Muscle of back (tissue), 11 donors: ENCODE results near the gene LAPTM5. TPM values are rescaled to one million over a fixed set of nuclear protein-coding genes. Genes with fewer than 3 reads are reported as not detected.

Experiments used
- DNase-seq, 3 donors: peaks; one replicate each; pipeline versions ENCODE4 v3.0.0 to v3.0.0-alpha.2; 2013
- polyA plus RNA-seq, 10 donors: library from polyadenylated mRNA; unstranded; fragments of 120-200 nt; gene quantifications; one replicate each; pipeline ENCODE4 v1.2.1, GENCODE V29; 2013; ENCODE audit not compliant: insufficient read length in 10 of 10

Gene LAPTM5
- polyA plus RNA-seq, 10 donors, result 15.8 to 44.1 (median 21.2) TPM

DNA sequence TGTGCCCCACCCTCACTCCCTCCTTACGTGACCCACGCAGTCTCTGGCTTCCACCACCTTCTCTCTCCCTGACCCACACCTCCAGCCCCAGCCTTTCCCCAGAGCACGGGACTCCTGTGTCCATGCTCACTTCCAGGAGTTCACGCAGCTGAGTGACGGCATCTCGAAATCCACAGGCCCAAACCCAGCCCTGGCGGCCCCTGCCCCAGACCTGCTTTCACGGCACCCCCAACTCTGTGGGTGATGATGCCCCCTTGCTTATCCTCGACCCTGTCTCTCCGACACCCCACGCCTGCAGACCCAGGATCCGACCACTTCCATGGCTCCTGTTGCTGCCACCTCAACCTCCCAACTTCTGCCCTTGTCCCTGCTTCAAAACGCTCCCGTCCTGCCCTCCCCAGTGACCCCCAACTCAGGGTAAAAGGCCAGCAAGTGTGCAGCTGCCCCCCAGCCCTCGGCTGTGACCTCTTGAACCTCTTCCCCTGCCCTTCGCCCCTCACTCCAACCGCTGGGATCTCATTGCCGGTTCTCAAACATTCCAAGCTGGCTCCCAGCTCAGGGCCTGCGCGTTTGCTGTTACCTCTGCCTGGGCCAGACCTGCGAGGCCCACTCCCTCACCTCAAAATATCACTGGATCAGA, 30.4 kb upstream of the LAPTM5 start:
- DNase-seq, result no peak

DNA sequence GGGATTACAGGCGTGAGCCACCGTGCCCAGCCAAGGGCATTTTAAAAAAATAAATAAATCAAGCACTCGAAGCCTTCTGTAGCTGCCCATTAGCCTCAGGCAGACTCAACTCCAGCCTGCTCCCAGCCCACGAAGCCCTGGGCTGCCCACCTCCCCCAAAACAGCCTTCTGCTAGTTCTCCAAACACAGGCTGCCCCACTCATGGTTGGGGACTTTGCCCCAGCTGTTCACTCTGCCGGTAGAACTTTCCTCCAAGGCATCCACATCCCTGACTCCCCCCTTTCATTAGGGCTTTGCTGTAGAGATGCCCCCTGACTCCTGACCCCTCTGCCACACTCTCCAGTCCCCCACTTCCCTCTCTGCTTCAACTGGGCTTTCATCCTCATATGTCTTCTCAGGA, 29.7 kb upstream of the LAPTM5 start:
- DNase-seq, result no peak

DNA sequence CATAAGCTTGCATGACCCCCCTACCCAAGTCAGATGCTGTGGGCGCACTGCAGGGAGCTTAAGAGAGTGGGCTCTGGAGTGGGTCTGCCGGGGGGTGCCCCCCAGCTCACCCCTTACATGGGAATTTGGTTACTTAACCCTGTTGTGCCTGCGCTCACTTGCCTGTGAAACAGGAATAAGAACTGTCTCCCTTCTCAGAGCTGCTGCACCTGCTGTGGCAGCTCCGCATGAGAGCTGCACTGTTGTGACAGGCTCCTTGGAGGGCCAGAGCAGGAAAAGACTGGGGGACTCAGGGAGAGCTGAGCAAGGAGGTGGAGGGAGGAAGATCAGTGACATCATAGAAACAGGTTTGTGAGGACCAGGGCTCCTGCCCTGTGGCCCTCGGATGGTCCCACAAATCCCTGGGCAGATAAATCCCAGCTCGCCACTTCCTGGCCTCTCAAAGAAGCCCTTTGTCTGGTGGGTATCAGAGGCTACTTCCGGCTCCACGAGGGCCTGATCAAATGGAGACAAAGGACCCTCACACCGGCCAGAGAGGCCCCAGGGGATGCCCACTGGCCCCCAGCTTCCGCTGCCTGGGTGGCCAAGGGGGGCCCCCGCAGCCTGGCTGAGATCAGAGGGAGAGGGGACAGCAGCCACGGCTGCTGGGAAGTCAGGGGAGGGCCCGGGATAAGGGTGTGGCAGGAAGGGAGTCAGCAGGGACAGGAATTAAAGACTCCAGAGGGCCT, 28.9 kb upstream of the LAPTM5 start:
- DNase-seq, result no peak

DNA sequence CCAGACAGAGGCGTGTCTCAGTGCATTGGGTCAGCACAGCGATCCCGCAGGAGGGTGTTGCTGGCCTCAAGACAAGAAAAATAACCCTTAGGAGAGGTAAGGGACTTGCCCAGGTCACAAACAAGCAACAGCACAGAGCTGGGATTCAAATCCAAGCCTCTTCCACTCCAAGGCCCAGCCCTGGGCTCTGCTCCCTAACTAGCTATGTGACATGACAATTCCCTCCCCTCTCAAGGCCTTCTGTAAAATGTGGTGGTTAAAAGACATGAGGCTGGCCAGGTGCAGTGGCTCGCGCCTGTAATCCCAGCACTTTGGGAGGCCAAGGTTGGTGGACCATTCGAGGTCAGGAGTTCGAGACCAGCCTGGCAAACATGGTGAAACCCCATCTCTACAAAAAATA, 28.1 kb upstream of the LAPTM5 start:
- no peak for DNase-seq

DNA sequence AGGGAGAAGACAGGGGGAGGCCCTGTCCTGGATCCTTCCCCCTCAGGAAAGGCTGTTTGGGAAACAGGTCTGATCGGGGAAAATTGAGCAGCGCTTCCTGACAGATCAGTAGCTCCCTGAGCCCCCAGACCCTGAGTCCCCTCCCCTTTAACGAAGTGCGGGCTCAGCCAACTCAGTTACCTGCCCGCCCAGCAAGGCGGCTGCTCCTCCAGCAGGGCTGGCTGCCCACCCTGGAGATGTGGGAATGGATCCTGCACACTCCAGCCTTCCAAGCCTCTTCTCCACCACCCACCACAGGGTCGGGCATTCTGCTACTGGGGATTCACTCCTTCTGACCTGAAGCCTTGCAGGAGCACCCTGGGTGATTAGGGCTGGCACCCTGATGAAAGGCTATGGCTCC, 27.6 kb upstream of the LAPTM5 start:
- no peak for DNase-seq

DNA sequence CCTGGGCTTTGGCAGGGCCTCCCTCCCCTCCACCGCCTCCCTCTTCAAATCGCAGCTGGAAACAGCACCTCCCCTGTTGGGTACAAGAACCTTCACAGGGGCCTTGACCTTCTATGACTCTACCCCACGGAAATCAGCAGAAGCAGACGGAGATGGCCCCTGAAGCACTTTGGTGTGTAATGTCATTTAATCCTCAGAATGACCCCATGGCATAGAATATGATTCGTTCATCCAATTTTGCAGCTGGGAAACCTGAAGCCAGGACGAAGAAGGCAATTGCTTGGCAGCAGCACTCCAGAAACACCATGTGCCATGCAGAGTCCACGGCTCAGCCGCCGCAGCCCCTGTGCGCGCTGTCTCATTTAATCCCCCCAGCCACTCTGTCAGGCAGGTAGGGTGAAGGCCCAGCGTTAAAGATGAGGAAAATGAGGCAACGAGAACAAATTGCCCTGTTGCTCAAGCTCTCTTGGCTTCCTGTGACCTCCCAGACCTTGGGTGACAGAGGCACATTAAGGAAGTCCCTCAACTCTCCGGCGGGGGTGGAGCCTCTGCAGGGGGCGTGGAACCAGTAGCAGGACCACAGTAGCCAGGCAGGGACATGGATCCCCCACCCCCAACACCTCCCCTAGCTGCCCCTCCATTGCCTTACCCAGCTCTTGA, 25.8 kb upstream of the LAPTM5 start:
- no peak for DNase-seq

DNA sequence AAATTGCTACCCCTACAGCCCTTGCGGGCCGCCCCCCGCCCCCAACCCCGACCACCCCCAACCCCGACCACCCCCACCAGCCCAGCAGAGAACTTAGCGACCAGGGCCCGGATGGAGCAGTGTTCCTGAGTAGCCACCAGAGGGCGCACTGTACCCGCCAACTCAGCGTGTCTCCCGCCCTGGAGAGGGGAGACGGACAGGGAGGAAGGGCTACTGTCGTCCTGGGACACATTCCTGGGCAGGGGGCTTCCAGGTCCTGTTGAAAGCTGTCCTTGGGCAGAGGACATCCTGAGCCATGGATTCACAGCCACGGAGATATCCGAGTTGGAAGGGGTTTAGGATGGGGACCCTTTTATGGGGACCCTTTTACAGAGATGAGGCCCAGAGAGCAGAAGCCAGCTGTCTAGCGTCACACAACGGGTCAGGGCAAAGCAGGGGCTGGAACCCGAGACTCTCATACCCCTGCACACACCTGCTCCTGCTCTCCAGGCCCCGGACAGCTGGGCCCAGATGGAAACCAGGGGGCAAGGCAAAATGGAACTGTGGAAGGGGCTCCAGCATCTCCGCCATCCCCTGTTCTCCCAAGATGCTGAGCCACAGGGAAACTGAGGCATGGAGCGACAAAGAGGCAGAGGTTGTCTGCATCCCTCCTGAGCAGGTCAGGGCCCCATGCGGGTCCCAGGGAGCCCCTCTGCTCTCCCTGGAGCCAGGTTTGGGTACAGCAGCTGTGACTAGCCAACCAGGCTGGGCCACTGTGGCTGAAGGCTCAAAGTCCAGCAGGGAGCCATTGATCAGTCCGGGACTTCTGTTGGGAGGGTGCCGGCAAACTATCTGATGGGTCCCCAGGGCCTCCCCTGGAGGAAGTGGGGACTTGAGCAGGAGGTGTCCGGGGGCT, 25.0 kb upstream of the LAPTM5 start:
- peak in 2 of 3 donors; percentile 76 to 84 for DNase-seq

DNA sequence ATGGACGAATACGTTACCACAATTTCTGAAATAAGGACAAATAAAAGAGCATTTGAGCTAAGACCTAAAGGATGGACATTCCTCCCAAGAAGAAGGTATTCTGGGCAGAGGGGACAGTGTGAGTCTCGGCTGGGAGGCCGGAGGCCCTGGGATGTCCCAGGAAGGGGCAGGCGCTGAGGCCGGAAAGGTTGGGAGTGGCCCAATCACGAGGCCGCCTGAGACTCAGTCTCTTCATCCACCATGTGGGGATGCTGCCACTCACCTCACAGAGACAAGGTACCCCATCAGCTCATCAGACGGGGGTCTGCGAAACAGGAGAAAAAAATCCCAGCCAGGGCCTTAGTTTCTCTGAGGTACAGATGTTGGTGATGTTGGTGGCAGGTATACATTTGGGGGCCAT, 24.3 kb upstream of the LAPTM5 start:
- DNase-seq, result no peak

DNA sequence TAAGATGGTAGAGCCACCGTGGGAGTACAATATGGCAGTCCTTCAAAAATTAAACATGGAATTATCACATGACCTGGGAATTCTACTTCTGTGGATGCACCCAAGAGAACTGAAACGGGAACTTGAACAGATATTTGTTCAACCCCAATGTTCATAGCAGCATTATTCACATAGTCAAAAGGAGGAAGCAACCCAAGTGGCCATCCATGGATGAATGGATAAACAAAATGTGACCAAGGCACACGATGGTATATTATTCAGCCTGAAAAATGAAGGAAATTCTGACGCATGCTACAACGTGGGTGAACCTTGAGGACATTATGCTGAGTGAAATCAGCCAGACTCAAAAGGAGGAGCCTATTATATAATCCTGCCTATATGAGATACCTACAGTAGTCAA, 22.8 kb upstream of the LAPTM5 start:
- DNase-seq, result no peak

DNA sequence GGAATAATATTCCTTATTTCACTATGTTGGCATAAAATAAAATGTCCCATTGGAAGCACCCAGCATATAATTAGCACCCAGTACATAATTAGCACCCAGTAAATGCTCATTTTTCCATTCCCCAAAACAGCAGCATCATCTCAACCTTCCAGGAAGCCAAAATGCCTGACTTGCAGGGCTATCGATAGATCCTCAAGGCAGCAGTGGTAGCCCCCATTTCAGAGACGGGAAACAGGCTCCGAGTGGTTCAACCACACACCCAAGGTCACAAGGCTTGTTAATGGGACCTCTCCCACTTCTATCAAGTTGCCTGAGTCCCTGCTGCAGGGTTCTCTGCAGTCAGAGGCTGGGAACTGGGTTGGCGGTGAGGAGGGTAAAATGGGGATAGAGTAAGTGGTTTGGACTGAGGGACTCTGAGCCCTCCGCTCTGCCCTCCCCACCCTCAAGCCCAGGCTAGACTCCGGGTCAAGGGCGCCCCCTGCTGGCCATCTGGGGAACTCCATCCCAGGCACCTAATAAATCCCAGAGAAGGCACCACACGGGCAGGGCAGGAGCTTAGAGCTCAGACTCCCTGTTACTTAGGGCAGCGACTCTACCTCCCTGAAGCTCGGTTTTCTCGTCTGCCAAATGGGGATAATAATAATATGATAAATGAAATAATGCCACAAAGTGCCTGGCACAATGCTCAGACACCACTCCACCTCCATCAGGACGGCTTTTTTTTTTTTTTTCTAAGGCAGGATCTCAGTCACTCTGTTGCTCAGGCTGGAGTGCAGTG, 21.9 kb upstream of the LAPTM5 start:
- DNase-seq, result peak; percentile 54 to 90 (median 82)

DNA sequence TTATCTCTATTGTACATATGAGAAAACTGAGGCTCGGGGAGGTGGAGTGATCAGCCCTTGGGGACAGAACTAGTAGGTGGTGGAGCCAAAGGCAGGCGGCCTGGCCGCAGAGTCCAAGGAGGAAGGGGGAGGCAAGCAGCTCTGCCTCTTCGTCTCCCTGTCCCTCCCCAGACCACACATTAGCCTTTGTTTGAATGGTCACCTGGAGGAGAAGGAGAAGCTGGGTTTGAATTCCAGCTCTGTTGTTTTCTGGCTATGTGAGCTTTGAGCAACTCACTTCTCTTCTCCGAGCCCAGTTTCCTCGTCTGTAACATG, 21.4 kb upstream of the LAPTM5 start:
- no peak for DNase-seq

DNA sequence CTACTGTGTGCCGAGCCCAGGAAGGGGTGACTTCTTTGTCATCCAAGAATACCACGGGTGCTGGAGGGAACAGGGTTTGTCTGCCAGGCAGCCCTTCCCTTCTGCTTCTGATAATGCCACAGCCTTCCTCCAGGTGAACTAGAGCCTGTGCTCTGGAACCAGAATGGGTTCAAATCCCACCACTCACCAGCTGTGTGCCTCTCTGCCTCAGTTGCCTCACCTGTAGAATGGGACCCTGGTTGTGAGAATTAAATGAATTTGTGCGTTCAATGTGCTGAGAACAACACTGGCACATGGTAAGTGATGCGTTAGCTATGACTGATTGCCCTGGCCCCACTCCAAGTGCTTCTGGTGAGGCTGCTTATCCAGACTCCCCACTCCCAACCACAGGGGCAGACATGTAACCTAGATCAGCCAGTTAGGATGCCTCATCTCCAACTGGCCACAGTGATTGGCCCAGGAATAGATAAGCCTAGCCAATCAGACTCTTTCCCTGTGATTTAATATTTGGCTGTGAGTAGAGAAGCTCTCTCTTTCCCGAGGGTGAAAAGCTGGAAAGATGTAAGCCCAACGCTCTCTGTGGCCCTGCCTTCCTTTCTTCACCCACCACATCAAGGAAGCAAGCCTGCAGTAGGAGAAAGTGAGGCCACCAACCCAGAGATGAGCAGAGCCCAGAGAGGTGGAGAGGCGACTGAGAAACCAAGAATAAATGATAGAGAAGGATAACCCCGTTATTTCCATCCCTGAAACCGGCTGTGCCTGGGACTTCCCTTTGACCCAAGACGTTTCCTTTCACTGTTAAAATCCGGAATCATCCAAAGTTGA, 20.8 kb upstream of the LAPTM5 start:
- peak in 2 of 3 donors; percentile 59 to 68 for DNase-seq

DNA sequence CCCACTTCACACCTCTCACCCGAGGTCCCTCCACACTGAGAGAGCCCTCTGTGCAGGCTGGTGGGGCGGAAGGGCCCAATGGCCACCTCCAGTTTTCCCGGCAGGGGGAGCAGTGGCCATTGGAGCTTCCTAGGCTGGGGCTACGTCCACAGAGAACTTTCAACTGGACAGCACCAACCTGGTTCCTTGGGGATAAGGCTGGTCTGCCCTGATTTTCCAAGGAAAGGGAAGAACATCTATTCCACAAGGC, 20.3 kb upstream of the LAPTM5 start:
- DNase-seq, result no peak

DNA sequence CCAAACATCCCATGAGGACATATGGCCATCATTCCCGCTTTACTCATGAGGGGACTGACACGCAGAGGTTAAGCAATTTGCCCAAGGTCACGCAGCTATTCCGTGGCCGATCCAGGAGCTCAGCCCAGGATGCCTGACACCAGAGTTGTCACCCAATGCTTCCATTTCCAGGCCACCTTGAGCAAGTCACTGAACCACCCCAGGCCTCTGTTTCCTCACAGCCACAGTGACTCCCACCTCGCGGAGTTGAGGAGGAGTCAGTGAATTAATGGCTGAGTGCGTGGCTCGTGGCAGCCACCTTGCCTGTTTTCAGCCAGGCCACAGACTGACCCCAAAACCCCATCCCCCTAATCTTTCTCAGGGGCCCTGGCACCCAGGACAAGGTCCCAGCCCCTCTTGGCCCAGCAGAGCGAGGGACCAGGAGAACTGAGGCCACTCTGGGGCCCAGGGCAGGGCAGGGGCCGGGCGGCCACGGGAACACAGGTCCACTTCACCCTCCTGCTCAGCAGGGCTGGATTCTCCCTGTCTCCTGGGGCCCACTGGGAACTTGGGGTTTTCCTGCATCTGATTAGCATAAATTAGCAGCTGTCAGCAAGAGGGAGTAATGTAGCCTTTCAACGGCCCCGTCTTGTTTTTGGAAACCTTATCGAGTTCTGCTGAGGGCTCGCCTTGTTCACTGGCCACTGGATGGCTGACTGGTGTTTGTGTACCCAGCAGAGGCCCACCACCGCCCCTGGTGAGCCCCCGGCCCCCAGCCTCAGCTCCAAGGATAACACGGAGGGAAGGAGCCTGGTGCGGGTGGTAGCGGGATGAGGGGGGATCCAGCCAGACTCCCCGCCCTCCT, 19.7 kb upstream of the LAPTM5 start:
- DNase-seq, result no peak

DNA sequence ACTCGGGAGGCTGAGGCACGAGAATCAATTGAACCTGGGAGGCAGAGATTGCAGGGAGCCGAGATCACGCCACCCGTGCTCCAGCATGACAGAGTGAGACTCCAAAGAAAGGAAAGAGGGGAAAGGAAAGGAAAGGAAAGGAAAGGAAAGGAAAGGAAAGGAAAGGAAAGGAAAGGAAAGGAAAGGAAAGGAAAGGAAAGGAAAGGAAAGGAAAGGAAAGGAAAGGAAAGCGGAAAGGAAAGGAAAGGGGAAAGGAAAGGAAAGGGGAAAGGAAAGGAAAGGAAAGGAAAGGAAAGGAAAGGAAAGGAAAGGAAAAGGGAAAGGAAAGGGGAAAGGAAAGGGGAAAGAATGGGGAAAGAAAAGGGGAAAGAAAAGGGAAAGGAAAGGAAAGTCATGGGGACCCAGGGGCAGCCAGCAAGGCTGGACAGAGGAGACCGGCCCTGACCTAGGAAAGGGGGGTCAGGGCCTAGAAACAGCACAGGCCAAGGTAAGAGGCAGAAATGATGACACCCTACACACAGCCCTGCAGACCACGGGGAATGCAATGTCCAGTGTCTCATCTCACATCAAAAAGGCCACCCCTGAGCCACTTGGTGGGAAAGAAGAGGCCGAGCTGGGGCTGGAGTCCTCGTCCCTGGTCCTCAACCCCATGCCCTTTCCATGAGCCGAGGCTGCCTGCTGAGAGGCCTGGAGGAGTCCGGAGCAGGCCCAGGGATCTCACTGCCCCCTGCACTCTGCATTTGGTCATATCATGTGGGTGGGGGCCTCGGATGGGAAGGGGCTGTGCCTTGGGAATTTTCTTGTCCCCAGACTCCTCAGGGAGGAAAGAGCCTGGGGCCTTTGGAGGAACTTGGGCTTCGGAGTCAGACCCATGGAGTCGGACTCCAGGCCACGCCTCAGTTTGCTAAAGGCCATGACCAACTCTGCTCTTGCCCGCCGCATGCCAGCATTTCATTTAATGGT, 18.8 kb upstream of the LAPTM5 start:
- DNase-seq, result no peak

DNA sequence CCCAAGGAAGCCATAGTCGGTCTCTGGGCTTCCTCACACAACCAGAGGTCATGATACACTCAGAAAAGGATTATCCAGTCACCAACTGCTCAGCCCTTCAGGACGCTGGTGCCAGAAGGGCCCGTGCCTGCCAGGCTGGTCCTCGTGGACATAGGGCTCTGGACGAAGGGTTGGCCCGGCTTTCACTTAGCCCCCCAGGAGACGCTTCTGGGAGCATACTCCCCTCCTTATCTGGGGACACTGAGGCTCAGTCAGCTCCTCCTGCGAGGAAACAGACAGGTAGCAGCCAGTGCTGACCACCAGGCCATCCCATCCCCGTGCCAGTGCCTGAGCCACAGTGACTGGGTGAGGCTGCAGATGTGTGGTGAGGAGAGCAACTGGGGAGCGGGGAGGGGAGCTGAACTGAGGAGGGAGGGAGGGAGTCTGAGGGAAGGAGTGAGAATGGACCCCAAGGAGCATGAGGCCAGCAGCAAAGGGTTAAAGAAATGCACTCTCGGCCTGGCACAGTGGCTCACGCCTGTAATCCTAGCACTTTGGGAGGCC, 17.9 kb upstream of the LAPTM5 start:
- DNase-seq, result no peak

DNA sequence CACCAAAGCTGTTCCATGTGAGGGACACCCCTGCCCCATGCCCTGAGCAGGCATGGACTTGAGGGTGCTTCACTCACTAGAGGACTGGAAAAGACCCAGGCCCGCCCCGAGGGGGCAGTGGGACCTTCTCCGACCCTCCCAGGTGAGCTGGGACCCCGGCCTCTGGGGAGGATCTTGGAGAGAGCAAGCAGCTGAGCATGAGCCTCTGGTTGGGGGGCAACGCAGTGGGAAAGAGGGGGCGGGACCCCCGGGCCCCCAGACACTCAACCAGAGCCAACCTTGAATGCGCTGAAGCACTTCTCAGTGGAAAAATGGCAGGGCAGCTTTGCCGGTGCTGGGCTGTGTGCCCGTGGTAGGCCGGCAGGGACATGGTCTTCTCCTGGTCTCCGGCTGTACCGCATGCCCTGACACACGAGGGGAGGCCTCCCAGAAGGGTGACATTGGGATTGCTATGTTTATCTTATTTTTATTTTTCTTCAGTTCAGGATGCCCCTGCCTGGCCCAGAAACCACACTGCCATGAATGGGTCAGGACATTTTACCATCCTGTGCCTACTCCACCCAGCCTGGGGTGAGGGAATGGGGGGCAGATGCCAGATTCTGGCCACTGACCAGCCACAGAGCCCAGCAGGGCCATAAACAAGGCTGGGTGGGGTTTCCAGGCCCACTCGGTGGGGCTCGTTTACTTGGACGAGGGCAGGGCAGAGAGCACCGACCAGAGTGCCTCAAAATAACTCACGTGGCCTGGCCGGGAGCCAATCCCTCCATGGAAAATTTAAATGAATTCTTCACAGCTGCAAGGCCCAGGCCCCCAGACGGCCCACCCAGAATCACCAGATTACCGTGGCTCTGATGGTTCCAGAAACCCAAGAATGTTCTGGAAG, 17.2 kb upstream of the LAPTM5 start:
- no peak for DNase-seq
